Measurements from ENCODE around the gene TAF11L5.
"Not testable (repeated sequence)": the region's sequence is repeated elsewhere in the genome, so short reads cannot be mapped to it uniquely, and the experiment has no call there.

Gene TAF11L5

DNA sequence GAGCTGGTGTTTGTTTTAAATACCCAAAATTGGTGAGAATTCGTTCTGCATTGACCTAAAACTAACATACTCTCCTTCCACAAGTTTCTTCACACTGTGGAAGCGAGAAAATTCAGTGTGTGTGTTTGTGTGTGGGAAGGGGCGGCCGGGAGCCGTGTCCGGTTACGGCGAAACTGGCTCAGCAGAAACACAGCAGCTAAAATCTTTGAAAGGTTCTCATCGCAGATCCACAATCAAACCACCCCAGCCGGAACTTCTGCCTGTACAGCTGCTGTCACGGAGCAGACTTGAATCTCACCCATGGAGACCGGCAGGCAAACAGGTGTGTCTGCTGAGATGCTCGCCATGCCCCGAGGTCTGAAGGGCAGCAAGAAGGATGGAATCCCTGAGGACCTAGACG lies at the start of gene TAF11L5:
Gene TAF11L5 (plus strand): TSS at position 301 of the 400 bp plus-strand sequence.
- not testable (repeated sequence) for DNase-seq (ENCODE audit: low read depth, low spot score)

- DNase-seq (ENCODE audit: low read depth, low spot score), result no peak
These were observed 48.0 kb upstream of the TAF11L5 start for GRCh38 chr5:17477043-17477442.

GRCh38 chr5:17477573-17478265 lies 47.3 kb upstream of the TAF11L5 start:
- no peak for DNase-seq (ENCODE audit: low read depth, low spot score)

GRCh38 chr5:17481378-17481777 lies 43.7 kb upstream of the TAF11L5 start:
- DNase-seq (ENCODE audit: low read depth, low spot score), result no peak

DNA sequence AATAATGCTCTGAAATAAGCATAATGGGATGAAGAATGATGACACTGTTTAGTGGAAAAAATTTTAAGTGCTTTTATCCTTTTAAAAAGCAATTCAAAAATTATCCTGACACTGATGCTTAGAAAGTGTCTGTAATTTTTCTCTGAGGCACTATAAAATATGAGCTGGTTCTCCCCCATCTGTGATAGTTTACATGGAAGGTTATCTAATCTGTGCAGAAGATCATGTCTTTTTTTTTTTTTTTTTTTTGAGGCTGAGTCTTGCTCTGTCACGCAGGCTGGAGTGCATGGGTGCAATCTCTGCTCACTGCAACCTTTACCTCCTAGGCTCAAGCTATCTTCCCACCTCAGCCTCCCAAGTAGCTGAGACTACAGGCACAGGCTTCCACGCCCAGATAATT lies 42.2 kb upstream of the TAF11L5 start:
- DNase-seq (ENCODE audit: low read depth, low spot score), result no peak

DNA sequence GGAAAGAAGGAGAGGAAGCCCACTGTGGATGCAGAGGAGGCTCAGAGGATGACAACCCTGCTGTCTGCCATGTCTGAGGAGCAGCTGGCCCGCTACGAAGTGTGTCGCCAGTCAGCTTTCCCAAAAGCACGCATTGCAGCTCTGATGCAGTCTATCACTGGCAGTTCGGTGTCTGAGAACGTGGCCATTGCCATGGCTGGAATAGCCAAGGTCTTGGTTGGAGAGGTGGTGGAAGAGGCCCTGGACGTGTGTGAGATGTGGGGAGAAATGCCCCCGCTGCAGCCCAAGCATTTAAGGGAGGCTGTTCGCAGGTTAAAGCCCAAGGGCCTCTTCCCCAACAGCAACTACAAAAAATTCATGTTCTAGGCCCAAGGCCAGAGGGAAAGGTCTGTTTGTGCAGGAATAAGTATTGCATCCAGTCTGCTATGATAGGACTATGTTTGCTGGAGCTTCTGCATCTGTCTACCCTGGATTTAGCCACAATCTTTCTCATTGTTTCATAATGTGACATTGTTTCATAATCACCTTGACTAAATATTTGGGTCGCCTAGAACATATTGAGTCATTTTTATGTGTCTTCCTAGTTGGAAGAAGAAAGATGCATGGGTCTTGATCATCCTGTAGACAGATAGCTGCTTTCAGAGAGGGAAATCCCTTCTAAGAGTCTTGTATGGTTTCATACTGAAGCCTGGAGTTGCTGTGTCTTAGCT lies 38.4 kb upstream of the TAF11L5 start:
- DNase-seq (ENCODE audit: low read depth, low spot score), result not testable (repeated sequence)

- DNase-seq (ENCODE audit: low read depth, low spot score), result no peak
These were observed 37.9 kb upstream of the TAF11L5 start for GRCh38 chr5:17487174-17487512.

DNA sequence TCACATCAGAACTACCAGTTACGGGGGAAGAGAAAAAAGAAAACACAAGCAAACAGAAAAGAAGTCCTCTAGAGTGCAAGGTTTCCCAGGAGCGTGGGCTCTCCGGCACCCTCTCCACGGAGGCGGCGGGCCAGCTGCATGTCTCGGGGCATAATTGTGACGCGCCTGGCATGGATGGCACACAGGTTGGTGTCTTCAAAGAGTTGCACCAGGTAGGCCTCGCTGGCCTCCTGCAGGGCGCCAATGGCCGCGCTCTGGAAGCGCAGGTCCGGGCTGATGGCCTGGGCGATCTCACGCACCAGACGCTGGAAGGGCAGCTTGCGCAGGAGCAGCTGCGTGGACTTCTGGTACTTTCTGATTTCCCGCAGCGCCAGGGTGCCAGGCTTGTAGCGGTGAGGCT lies 33.8 kb upstream of the TAF11L5 start:
- not testable (repeated sequence) for DNase-seq (ENCODE audit: low read depth, low spot score)

- no peak for DNase-seq (ENCODE audit: low read depth, low spot score)
These were observed 32.3 kb upstream of the TAF11L5 start for GRCh38 chr5:17492770-17493169.

DNA sequence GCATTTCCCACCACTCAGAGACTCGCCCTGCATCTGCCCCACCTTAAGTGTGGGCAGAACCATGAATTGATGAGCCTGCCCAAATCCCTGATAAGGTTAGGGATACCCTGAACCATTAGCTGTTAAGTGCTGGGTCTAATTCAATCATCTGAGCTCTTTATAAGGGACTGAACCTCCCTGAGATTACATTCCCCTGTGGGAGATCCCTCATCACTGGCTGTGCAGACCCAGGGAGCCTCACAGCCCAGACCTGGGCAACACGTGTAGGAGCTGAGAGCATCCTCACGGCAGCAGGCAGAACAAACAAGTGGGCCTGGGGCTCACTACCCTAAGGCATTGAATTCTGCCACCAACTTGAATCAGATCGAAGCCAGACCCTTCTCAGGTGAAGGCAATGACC lies 27.6 kb upstream of the TAF11L5 start:
- DNase-seq (ENCODE audit: low read depth, low spot score), result no peak

GRCh38 chr5:17497931-17498330 lies 27.1 kb upstream of the TAF11L5 start, which contains the start of gene TAF11L2:
TSS of gene TAF11L2 (plus strand) at chr5:17498231.
- DNase-seq (ENCODE audit: low read depth, low spot score), result not testable (repeated sequence)

GRCh38 chr5:17511775-17512325 lies 13.2 kb upstream of the TAF11L5 start:
- DNase-seq (ENCODE audit: low read depth, low spot score), result no peak

DNA sequence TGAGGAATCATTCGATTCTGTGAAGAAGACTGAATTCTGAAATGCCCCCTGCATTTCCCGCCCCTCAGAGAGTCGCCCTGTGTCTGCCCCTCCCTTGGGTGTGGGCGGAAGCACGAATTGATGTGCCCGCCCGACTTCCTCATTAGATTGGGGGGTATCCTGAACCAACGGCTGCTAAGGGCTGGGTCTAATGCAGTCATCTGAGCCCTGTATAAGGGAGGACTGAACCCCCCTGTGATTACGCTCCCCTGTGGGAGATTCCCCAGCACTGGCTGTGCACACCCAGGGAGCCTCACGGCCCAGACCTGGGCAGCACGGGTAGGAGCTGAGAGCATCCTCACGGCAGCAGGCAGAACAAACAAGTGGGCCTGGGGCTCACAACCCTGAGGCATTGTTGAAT lies 7.5 kb upstream of the TAF11L5 start:
- DNase-seq (ENCODE audit: low read depth, low spot score), result not testable (repeated sequence)

DNA sequence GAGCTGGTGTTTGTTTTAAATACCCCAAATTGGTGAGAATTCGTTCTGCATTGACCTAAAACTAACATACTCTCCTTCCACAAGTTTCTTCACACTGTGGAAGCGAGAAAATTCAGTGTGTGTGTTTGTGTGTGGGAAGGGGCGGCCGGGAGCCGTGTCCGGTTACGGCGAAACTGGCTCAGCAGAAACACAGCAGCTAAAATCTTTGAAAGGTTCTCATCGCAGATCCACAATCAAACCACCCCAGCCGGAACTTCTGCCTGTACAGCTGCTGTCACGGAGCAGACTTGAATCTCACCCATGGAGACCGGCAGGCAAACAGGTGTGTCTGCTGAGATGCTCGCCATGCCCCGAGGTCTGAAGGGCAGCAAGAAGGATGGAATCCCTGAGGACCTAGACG lies 7.0 kb upstream of the TAF11L5 start, which contains the start of gene TAF11L3:
Gene TAF11L3 (plus strand): TSS at position 301 of the 400 bp plus-strand sequence.
- not testable (repeated sequence) for DNase-seq (ENCODE audit: low read depth, low spot score)

DNA sequence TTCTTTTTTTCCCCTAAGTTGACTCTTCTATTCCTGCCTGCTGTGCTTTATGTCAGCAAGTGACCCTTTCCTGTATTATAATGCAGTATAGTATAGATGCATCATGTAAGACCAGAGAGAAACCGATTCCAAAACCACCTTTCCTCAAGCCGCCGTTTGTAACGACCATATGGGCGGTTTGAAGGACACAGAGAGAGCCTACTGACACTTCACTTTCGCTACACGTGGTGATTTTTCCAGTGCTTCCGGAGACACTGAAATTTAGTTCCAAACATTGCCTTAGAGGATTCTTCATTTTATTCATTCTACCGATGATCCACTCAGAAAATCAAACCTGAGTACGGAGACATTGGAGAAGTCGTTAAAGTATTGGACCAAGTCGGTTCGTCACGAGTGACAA lies 5.5 kb upstream of the TAF11L5 start:
- not testable (repeated sequence) for DNase-seq (ENCODE audit: low read depth, low spot score)

DNA sequence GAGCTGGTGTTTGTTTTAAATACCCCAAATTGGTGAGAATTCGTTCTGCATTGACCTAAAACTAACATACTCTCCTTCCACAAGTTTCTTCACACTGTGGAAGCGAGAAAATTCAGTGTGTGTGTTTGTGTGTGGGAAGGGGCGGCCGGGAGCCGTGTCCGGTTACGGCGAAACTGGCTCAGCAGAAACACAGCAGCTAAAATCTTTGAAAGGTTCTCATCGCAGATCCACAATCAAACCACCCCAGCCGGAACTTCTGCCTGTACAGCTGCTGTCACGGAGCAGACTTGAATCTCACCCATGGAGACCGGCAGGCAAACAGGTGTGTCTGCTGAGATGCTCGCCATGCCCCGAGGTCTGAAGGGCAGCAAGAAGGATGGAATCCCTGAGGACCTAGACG lies 3.5 kb upstream of the TAF11L5 start, which contains the start of gene TAF11L4:
Gene TAF11L4 (plus strand): TSS at position 301 of the 400 bp plus-strand sequence.
- not testable (repeated sequence) for DNase-seq (ENCODE audit: low read depth, low spot score)

- not testable (repeated sequence) for DNase-seq (ENCODE audit: low read depth, low spot score)
These were observed 1.5 kb downstream of the TAF11L5 start for GRCh38 chr5:17526504-17526903.

GRCh38 chr5:17528369-17528768 lies 3.3 kb downstream of the TAF11L5 start, which contains the start of gene TAF11L6:
TSS of gene TAF11L6 (plus strand) at chr5:17528669.
- not testable (repeated sequence) for DNase-seq (ENCODE audit: low read depth, low spot score)

All from activated CD4-positive, CD25-positive, alpha-beta regulatory T cell treated with anti-CD3 and anti-CD28 coated beads, Interleukin-2, amount 50 U/mL, for 16 hours (primary cell).